HG02981 (cell line): ENCODE measurements around the gene LSR.

Experiments
- ATAC-seq: cut with Tn5 transposase; IDR thresholded peaks from one replicate; pipeline ENCODE4 v1.9.1; 2021; ENCODE audit warnings: mild to moderate bottlenecking, moderate library complexity; ENCODE audit not compliant: unreplicated experiment

LSR gene

GRCh38 chr19:35266520-35267352 is 17.9 kb downstream of the LSR start:
- ATAC-seq = no peak

GRCh38 chr19:35267353-35267817 is 18.6 kb downstream of the LSR start:
- ATAC-seq = no peak

- peak; percentile 43 for ATAC-seq
Observed at GRCh38 chr19:35267818-35268535, 19.2 kb downstream of the LSR start.

- ATAC-seq = peak; percentile 23
Observed at GRCh38 chr19:35268536-35269437, 20.0 kb downstream of the LSR start, which contains the start of gene USF2. Gene USF2 (plus strand): TSS chr19:35268962. CDS start chr19:35269102, 140 bp downstream.

GRCh38 chr19:35269438-35270117 is 20.8 kb downstream of the LSR start:
- peak; percentile 44 for ATAC-seq

GRCh38 chr19:35270381-35270811 is 21.6 kb downstream of the LSR start:
- no peak for ATAC-seq

- no peak for ATAC-seq
Observed at GRCh38 chr19:35271546-35271945, 22.7 kb downstream of the LSR start.

- no peak for ATAC-seq
Observed at GRCh38 chr19:35272122-35272719, 23.4 kb downstream of the LSR start.

- ATAC-seq = no peak
Observed at GRCh38 chr19:35272954-35273649, 24.3 kb downstream of the LSR start.

- ATAC-seq = no peak
Observed at GRCh38 chr19:35273686-35274259, 25.0 kb downstream of the LSR start.

- no peak for ATAC-seq
Observed at GRCh38 chr19:35274323-35274722, 25.5 kb downstream of the LSR start.

- ATAC-seq = no peak
Observed at GRCh38 chr19:35276706-35277281, 28.0 kb downstream of the LSR start.

- no peak for ATAC-seq
Observed at GRCh38 chr19:35278578-35279284, 29.9 kb downstream of the LSR start.

- no peak for ATAC-seq
Observed at GRCh38 chr19:35279374-35279773, 30.6 kb downstream of the LSR start.

GRCh38 chr19:35279985-35280821 is 31.4 kb downstream of the LSR start:
- ATAC-seq = no peak

- no peak for ATAC-seq
Observed at GRCh38 chr19:35281303-35281702, 32.5 kb downstream of the LSR start.
